K562 (cell line): ENCODE measurements around the gene GTF2I. TPM values are rescaled to one million over a fixed set of nuclear protein-coding genes. Genes with fewer than 3 reads are reported as not detected.

Source experiments
- ATF2 ChIP-seq: sonication (generic); formaldehyde crosslinking; IDR thresholded peaks from 2 replicates; pipeline ENCODE4 v1.8.1; 2022; ENCODE audit warnings: missing genetic modification reagents
- CTCF ChIP-seq, 3 experiments: IDR thresholded peaks in 2 of 3; conservative IDR thresholded peaks in 1 of 3; 2 replicates each; pipeline ENCODE4 v1.5.1; 2011 to 2012; ENCODE audit warnings: low read length in 3 of 3, mild to moderate bottlenecking in 3 of 3, control low read depth in 2 of 3, improper control_type of control experiment in 1 of 3, inconsistent platforms in 1 of 3, low read depth in 1 of 3, mixed read lengths in 1 of 3, moderate library complexity in 1 of 3; ENCODE audit not compliant: insufficient read depth in 2 of 3
- GABPB1 ChIP-seq: sonication (generic); formaldehyde crosslinking; IDR thresholded peaks from 2 replicates; pipeline ENCODE4 v1.8.0; 2022; ENCODE audit warnings: mild to moderate bottlenecking, missing genetic modification reagents
- MIER1 ChIP-seq: fragments of 450-650 bp; IDR thresholded peaks from 2 replicates; pipeline ENCODE4 v1.6.1; 2016; ENCODE audit warnings: antibody characterized with exemption, mild to moderate bottlenecking, low read depth
- SREBF1 ChIP-seq: fragments of 150-350 bp; IDR thresholded peaks from 2 replicates; pipeline ENCODE4 v1.6.1; 2014; ENCODE audit warnings: antibody characterized with exemption, low read depth, low read length, borderline replicate concordance
- TAF7 ChIP-seq: fragments of 450-650 bp; IDR thresholded peaks from 2 replicates; pipeline ENCODE4 v1.6.1; 2016; ENCODE audit warnings: missing genetic modification characterization, missing compliant biosample characterization
- ZBTB2 ChIP-seq: fragments of 450-650 bp; IDR thresholded peaks from 2 replicates; pipeline ENCODE4 v1.6.1; 2016; ENCODE audit warnings: antibody characterized with exemption
- ZBTB40 ChIP-seq, 2 experiments: fragments of 450-650 bp in 1 of 2; sonication (generic) in 1 of 2; formaldehyde crosslinking in 1 of 2; IDR thresholded peaks; 2 replicates each; pipeline versions ENCODE4 v1.7.1 to v1.9.0; 2016 to 2022; ENCODE audit warnings: inconsistent platforms in 1 of 2, mild to moderate bottlenecking in 1 of 2, missing genetic modification reagents in 1 of 2
- ZNF41 ChIP-seq: fragments of 250-450 bp; sonication (Bioruptor Pico); conservative IDR thresholded peaks from 2 replicates; pipeline ENCODE4 v1.4.0; 2020; ENCODE audit warnings: mild to moderate bottlenecking
- polyA plus RNA-seq, 8 experiments: library from polyadenylated mRNA; depleted of rRNA in 4 of 8; stranded (reverse) in 5 of 8; unstranded in 3 of 8; fragments of >200 nt; fragmentation: Nextera tagmentation in 2 of 8; fragmentation: Illumina TruSeq in 1 of 8; extraction: Ambion mirVana in 2 of 8; extraction: Trizol in 1 of 8; gene quantifications; 2 replicates each; pipeline versions ENCODE4 v1.2.1 to v1.2.3, GENCODE V29; 2011 to 2014; ENCODE audit warnings: inconsistent platforms in 1 of 8, missing spikeins in 1 of 8
- total RNA-seq, 7 experiments: library from RNA; depleted of rRNA in 6 of 7; stranded (reverse); fragments of >200 nt in 6 of 7; fragmentation: Illumina TruSeq in 2 of 7; extraction: Trizol in 2 of 7; gene quantifications; 2 replicates each; pipeline versions ENCODE4 v1.2.1 to v1.2.3, GENCODE V29; 2011 to 2021; ENCODE audit warnings: low replicate concordance in 1 of 7

The GTF2I gene
- total and polyA plus RNA-seq, 9 of the 15 experiments (the other 6 are each of a cell fraction or from before 2014, with no cell fraction given), result 8.4 to 161 (median 90.0) TPM

GRCh38 chr7:74656837-74657691, 454 bp upstream of the GTF2I start (continued):
- TF ChIP-seq ATF2 (CRISPR knock-in tag) (no peak), SREBF1 (no peak), MIER1 (no peak), ZNF41 (CRISPR knock-in tag) (no peak), ZBTB2 (peak; percentile 93), GABPB1 (CRISPR knock-in tag) (peak; percentile 85), CTCF (IDR thresholded peaks at IDR 0.05 in 2 of 3, conservative IDR thresholded peaks at IDR 0.05 in 1 of 3; ENCODE audit: insufficient read depth in 2 of 3, low read depth in 1 of 3, low read length in 3 of 3) (peak in 1 of 3 experiments; percentile 25; a peak in 1 of 6 replicates), TAF7 (peak; percentile 92), ZBTB40 (IDR thresholded peaks at IDR 0.05) (peak; percentile 68), ZBTB40 (CRISPR knock-in tag; IDR thresholded peaks at IDR 0.05) (no peak)
